RWPE1 (cell line): ENCODE data around the gene EDRF1.

ENCODE experiments used
- CTCF ChIA-PET: fragments of 350-600 bp; sonication (Branson Sonifier 250); formaldehyde crosslinking; extraction: SDS; loops from one replicate; lab custom pipeline; 2021; lab: Yijun Ruan, JAX
- POLR2A ChIA-PET: fragments of 400-600 bp; formaldehyde crosslinking; extraction: SDS; loops from one replicate; lab custom pipeline; 2020; ENCODE audit warnings: antibody characterized with exemption; ENCODE audit not compliant: low non-redundant PET; lab: Yijun Ruan, JAX
- DNase-seq: peaks from one replicate; pipeline ENCODE4 v3.0.0; 2012; ENCODE audit warnings: low spot score
- H3K27ac ChIP-seq: fragments of 450-650 bp; 2 replicates; pipeline ENCODE4 v1.5.1; 2017
- CTCF ChIP-seq: fragments of 450-650 bp; conservative IDR thresholded peaks from 2 replicates; pipeline ENCODE4 v1.5.1; 2017; ENCODE audit warnings: low read depth, mild to moderate bottlenecking

Gene EDRF1

GRCh38 chr10:125738206-125738605 is 18.7 kb downstream of the EDRF1 start:
- ChIA-PET POLR2A (interaction anchor here (0.7 kb wide), 1 partner anchor 27 kb away, joined by 3 read pairs; no protein-coding TSS in a partner anchor), CTCF (no interaction called here)
- H3K27ac ChIP-seq, result no peak overlapping the region
- TF ChIP-seq CTCF, result no peak
- DNase-seq, result no peak

- ChIA-PET POLR2A (no interaction called here), CTCF (interaction anchor here (0.6 to 0.9 kb wide), 4 partner anchors 9 to 977 kb away, joined by 3 to 4 read pairs (median 4); partner anchors contain the start of gene EDRF1)
- TF ChIP-seq CTCF, result no peak
- no peak overlapping the region for H3K27ac ChIP-seq
- no peak for DNase-seq
These were observed 20.6 kb downstream of the EDRF1 start for GRCh38 chr10:125739994-125740679.

- no peak overlapping the region for H3K27ac ChIP-seq
- no peak for TF ChIP-seq CTCF
- no peak for DNase-seq
- ChIA-PET POLR2A (no interaction called here), CTCF (interaction anchor here (0.7 kb wide), 1 partner anchor 339 kb away, joined by 4 read pairs; no protein-coding TSS in a partner anchor)
These were observed 23.0 kb downstream of the EDRF1 start for GRCh38 chr10:125742465-125742864.

- ChIA-PET CTCF (interaction anchor here (0.7 to 1.0 kb wide), 2 partner anchors 11 to 759 kb away, joined by 4 read pairs; no protein-coding TSS in a partner anchor), POLR2A (no interaction called here)
These were observed 25.4 kb downstream of the EDRF1 start for GRCh38 chr10:125744909-125745308.

GRCh38 chr10:125747417-125747816 is 27.9 kb downstream of the EDRF1 start:
- POLR2A ChIA-PET, result no interaction called here

More at GRCh38 chr10:125744909-125745308, 25.4 kb downstream of the EDRF1 start:
- no peak for TF ChIP-seq CTCF
- DNase-seq, result no peak
- no peak overlapping the region for H3K27ac ChIP-seq

GRCh38 chr10:125756196-125756595 is 36.7 kb downstream of the EDRF1 start:
- CTCF ChIA-PET, result interaction anchor here (0.7 kb wide), 1 partner anchor 448 kb away, joined by 3 read pairs; no protein-coding TSS in a partner anchor
- POLR2A ChIA-PET, result no interaction called here
- DNase-seq, result no peak
- H3K27ac ChIP-seq, result no peak overlapping the region
- TF ChIP-seq CTCF, result no peak

More at GRCh38 chr10:125747417-125747816, 27.9 kb downstream of the EDRF1 start:
- DNase-seq, result no peak
- CTCF ChIA-PET, result interaction anchor here (0.6 kb wide), 1 partner anchor 20 kb away, joined by 4 read pairs; no protein-coding TSS in a partner anchor
- TF ChIP-seq CTCF, result no peak
- H3K27ac ChIP-seq, result no peak overlapping the region
